Activated naive CD8-positive, alpha-beta T cell treated with anti-CD3 and anti-CD28 coated beads, Interleukin-2, amount 50 U/mL, for 24 hours (primary cell): ENCODE results near the gene AKAP10.
A peak's percentile ranks its signal among the peaks of the same experiment; 100 is the strongest.
"Not testable (repeated sequence)": the region's sequence is repeated elsewhere in the genome, so short reads cannot be mapped to it uniquely, and the experiment has no call there.

Experiments used
- ATAC-seq: fragments of 150-1000 bp; cut with Tn5 transposase; one replicate; pipeline ENCODE4 v1.10.0; 2021
- DNase-seq: peaks from one replicate; pipeline ENCODE4 v3.0.0; 2021
- H3K27ac Mint-ChIP-seq: one replicate; pipeline ENCODE4 v1.8.0; 2021; ENCODE audit warnings: mild to moderate bottlenecking, mixed read lengths
- H3K27me3 Mint-ChIP-seq: one replicate; pipeline ENCODE4 v1.8.0; 2021; ENCODE audit warnings: mixed read lengths
- H3K36me3 Mint-ChIP-seq: one replicate; pipeline ENCODE4 v1.8.0; 2021; ENCODE audit warnings: low read depth, mixed read lengths
- H3K4me1 Mint-ChIP-seq: one replicate; pipeline ENCODE4 v1.8.0; 2021; ENCODE audit warnings: mixed read lengths
- H3K4me3 Mint-ChIP-seq: one replicate; pipeline ENCODE4 v1.8.0; 2021; ENCODE audit warnings: mild to moderate bottlenecking, moderate library complexity, mixed read lengths
- H3K9me3 Mint-ChIP-seq: one replicate; pipeline ENCODE4 v1.8.0; 2021; ENCODE audit warnings: mixed read lengths

Gene AKAP10

DNA sequence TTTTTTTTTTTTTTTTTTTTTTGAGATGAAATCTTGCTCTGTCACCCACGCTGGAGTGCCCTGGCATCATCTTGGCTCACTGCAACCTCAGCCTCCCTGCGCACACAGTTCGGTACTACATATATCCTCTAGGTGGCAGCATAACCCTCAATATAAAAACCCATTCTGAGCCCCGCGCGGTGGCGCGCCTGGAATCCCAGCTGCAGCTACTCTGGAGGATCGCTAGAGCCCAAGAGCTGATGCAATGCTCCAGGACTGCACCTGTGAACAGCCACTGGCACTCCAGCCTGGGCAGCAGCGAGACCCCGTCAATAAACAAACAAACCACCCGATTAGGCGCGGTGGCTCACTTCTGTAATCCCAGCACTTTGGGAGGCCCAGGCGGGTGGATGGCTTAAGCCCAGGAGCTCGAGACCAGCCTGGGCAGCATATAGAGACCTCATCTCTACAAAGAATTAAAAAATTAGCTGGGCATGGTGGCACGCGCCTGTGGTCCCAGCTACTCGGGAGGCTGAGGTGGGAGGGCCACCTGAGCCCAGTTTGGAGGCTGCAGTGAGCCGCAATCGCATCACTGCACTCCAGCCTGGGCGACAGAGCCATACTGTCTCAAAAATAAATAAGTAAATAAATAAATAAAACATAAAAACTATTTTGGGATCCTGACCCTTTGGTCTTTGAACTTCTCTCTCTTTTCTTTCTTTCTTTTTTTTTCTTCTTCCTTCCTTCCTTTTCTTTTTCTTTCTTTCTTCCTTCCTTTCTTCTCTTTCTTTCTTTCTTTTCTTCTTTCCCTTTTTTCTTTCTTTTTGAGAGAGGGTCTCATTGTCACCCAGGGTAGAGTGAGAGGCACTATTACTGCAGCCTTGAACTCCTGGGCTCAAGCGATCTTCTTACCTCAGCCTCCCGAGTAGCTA, 15.4 kb upstream of the AKAP10 start:
- Mint-ChIP-seq H3K27ac (peak overlapping the region; percentile 64), H3K9me3 (no peaks in the 10 kb centered on the region), H3K36me3 (no peaks in the 10 kb centered on the region), H3K4me3 (no peak overlapping the region), H3K4me1 (no peaks in the 10 kb centered on the region), H3K27me3 (peaks cover 9% of the 10 kb centered on the region)
- ATAC-seq: peak; percentile 97
- DNase-seq: peak; percentile 73

GRCh38 chr17:19991252-19991885, 13.7 kb upstream of the AKAP10 start:
- ATAC-seq: no peak

GRCh38 chr17:19987897-19988296, 10.3 kb upstream of the AKAP10 start:
- Mint-ChIP-seq H3K27me3 (peaks cover 5% of the 10 kb centered on the region), H3K9me3 (no peaks in the 10 kb centered on the region), H3K4me3 (no peak overlapping the region), H3K36me3 (no peaks in the 10 kb centered on the region), H3K27ac (no peak overlapping the region), H3K4me1 (no peaks in the 10 kb centered on the region)
- no peak for DNase-seq
- no peak for ATAC-seq

More at GRCh38 chr17:19991252-19991885, 13.7 kb upstream of the AKAP10 start:
- Mint-ChIP-seq H3K4me3 (no peak overlapping the region), H3K27ac (no peak overlapping the region), H3K9me3 (no peaks in the 10 kb centered on the region), H3K27me3 (peaks cover 7% of the 10 kb centered on the region), H3K4me1 (no peaks in the 10 kb centered on the region), H3K36me3 (no peaks in the 10 kb centered on the region)
- no peak for DNase-seq

GRCh38 chr17:19986941-19987861, 9.6 kb upstream of the AKAP10 start:
- no peaks in the 10 kb centered on the region for H3K36me3 Mint-ChIP-seq
- no peak overlapping the region for H3K27ac Mint-ChIP-seq
- H3K4me1 Mint-ChIP-seq: peaks cover 1% of the 10 kb centered on the region
- DNase-seq (no peak), ATAC-seq (no peak)
- peaks cover 4% of the 10 kb centered on the region for H3K27me3 Mint-ChIP-seq
- H3K9me3 Mint-ChIP-seq: no peaks in the 10 kb centered on the region
- no peak overlapping the region for H3K4me3 Mint-ChIP-seq

DNA sequence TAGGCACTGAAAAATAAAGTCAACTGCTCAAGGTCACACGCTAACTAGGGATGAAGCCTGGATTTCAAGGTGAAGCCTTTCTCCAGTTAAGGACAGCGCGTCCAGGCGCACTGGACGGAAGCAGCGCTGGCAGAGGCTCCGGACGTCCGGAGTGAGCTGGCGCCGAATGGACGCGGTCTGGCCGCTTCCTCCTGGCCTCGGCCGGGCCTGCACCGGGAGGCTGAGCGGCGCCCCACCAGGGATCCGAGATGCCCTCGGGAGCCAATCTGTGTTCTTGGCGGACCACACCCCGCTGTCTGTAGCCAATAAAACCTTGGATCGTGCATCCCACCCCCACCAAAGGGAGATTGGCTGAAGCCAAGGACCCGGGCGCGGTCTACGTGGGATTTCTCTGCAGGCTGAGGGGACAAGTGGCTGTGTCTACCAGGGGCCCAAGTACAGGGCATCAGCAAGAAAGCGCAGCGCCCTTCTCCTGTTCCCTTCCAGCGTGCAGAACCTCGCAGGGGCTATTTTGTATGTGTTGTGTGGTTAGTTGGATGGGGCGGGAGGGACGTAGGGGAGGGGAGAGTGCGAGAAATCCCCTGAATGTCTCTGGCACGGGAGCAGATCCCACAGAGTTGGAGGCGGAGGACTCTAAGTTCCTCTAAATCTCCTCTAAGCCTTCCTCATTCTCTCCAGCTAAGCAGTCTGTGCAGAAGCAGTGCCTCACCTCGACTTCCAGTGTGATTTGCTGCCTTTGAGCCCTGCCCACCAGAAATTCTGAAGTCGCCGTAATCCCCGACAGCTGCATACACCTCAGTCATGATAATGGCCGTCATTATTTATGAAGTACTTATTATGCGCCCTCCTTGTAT, 2.5 kb upstream of the AKAP10 start:
- no peak overlapping the region for H3K4me3 Mint-ChIP-seq
- H3K9me3 Mint-ChIP-seq: peaks cover 5% of the 10 kb centered on the region
- H3K27ac Mint-ChIP-seq: no peak overlapping the region
- peaks cover 31% of the 10 kb centered on the region for H3K4me1 Mint-ChIP-seq
- H3K27me3 Mint-ChIP-seq: no peaks in the 10 kb centered on the region
- DNase-seq (no peak), ATAC-seq (no peak)
- H3K36me3 Mint-ChIP-seq: peaks cover 7% of the 10 kb centered on the region

GRCh38 chr17:19978805-19979211, 1.2 kb upstream of the AKAP10 start:
- ATAC-seq (no peak), DNase-seq (no peak)
- H3K4me3 Mint-ChIP-seq: peak overlapping the region; percentile 94
- peaks cover 10% of the 10 kb centered on the region for H3K36me3 Mint-ChIP-seq
- H3K4me1 Mint-ChIP-seq: peaks cover 40% of the 10 kb centered on the region
- H3K27me3 Mint-ChIP-seq: no peaks in the 10 kb centered on the region
- H3K27ac Mint-ChIP-seq: peak overlapping the region; percentile 97
- peaks cover 5% of the 10 kb centered on the region for H3K9me3 Mint-ChIP-seq

DNA sequence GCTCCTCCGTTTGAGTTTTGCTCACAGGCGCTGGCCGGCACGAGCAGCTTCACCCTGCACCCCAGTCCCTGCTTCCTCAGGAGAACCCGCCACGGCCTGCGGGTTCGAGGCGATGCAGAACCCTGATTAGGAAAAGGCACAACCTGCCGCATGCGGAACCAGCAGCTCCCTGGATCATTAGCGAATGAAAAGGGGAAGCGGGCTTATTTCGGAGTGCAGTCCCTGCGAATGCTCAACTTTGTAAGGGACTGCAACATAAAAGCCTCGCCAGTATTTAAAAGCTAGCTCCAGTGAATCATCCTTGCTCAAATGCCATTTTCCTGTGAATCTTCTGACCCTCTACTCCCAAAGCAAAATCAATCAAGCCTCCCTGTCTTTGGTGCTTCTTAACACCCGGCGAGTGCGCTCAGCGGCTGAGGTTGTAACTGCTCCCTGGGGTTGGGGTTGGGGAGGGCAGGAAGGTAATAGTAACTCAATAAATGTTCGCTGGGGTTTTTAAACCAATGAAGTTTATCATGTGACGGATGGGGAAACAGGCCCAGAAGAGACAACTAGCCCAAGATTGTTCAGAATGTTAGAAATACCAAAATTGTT, 678 bp upstream of the AKAP10 start:
- Mint-ChIP-seq H3K27ac (peak overlapping the region; percentile 97), H3K27me3 (no peaks in the 10 kb centered on the region), H3K36me3 (peaks cover 14% of the 10 kb centered on the region), H3K4me1 (peaks cover 44% of the 10 kb centered on the region), H3K4me3 (peak overlapping the region; percentile 94), H3K9me3 (peaks cover 5% of the 10 kb centered on the region)
- ATAC-seq: peak; percentile 22
- peak; percentile 48 for DNase-seq

DNA sequence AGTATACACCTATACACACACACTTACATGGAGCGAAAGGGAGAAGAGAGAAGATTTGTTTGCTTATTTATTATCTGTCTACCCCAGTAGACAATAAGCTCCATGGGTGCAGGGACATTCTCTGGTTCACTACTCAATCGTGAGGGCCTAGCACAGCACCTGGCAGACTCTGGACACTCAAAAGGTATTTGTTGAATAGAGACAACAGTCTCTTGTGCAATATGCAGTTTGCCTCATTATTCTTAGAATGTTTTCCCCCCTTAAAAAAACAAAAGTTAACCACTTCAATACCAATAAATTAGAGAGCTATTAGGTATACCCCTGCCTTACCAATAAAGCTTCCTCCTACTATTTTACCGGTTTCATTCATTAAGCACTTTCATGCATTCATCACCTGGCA, 2.0 kb downstream of the AKAP10 start:
- Mint-ChIP-seq H3K27ac (peak overlapping the region; percentile 7), H3K4me1 (peaks cover 52% of the 10 kb centered on the region), H3K36me3 (peaks cover 29% of the 10 kb centered on the region), H3K9me3 (peaks cover 5% of the 10 kb centered on the region), H3K4me3 (peak overlapping the region; percentile 46), H3K27me3 (no peaks in the 10 kb centered on the region)
- DNase-seq (no peak), ATAC-seq (no peak)

DNA sequence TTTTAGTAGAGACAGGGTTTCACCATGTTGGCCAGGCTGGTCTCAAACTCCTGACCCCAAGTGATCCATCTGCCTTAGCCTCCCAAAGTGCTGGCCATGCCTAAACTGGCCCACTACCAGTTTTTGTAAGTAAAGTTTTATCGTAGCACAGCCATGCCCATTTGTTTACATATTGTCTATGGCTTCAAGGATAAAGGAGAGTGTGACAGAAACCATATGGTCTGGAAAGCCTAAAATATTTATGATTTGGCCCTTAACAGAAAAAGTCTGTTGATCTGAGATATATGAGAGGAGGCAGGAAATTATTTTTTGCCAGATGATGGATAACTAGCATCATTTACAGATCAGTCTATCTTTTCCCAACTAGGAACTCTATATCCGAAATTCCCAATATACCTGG, 4.5 kb downstream of the AKAP10 start:
- H3K36me3 Mint-ChIP-seq: peaks cover 45% of the 10 kb centered on the region
- no peaks in the 10 kb centered on the region for H3K27me3 Mint-ChIP-seq
- peaks cover 52% of the 10 kb centered on the region for H3K4me1 Mint-ChIP-seq
- ATAC-seq (no peak), DNase-seq (no peak)
- H3K27ac Mint-ChIP-seq: peak overlapping the region; percentile 57
- no peaks in the 10 kb centered on the region for H3K9me3 Mint-ChIP-seq
- H3K4me3 Mint-ChIP-seq: no peak overlapping the region

- Mint-ChIP-seq H3K36me3 (peaks cover 33% of the 10 kb centered on the region), H3K4me1 (peaks cover 19% of the 10 kb centered on the region)
- not testable (repeated sequence) for DNase-seq, H3K4me3 Mint-ChIP-seq, H3K9me3 Mint-ChIP-seq, ATAC-seq, H3K27ac Mint-ChIP-seq, H3K27me3 Mint-ChIP-seq
These were observed 14.7 kb downstream of the AKAP10 start for GRCh38 chr17:19962954-19963353.

GRCh38 chr17:19958023-19958422, 19.6 kb downstream of the AKAP10 start:
- Mint-ChIP-seq H3K27ac (no peak overlapping the region), H3K4me3 (no peak overlapping the region), H3K27me3 (no peaks in the 10 kb centered on the region), H3K9me3 (no peaks in the 10 kb centered on the region), H3K36me3 (peaks cover 46% of the 10 kb centered on the region), H3K4me1 (peaks cover 35% of the 10 kb centered on the region)
- no peak for ATAC-seq
- DNase-seq: no peak

- Mint-ChIP-seq H3K27ac (no peak overlapping the region), H3K4me1 (peaks cover 43% of the 10 kb centered on the region), H3K9me3 (no peaks in the 10 kb centered on the region), H3K27me3 (no peaks in the 10 kb centered on the region), H3K4me3 (no peak overlapping the region), H3K36me3 (peaks cover 46% of the 10 kb centered on the region)
- ATAC-seq (no peak), DNase-seq (no peak)
These were observed 22.5 kb downstream of the AKAP10 start for GRCh38 chr17:19955099-19955498.

GRCh38 chr17:19951411-19951810, 26.2 kb downstream of the AKAP10 start:
- not testable (repeated sequence) for H3K4me3 Mint-ChIP-seq, DNase-seq, ATAC-seq, H3K9me3 Mint-ChIP-seq, H3K27ac Mint-ChIP-seq, H3K27me3 Mint-ChIP-seq
- H3K36me3 Mint-ChIP-seq: peaks cover 46% of the 10 kb centered on the region
- peaks cover 55% of the 10 kb centered on the region for H3K4me1 Mint-ChIP-seq
